GM20431 (cell line): ENCODE results near the gene ELOVL7.
"Not testable (repeated sequence)": the region's sequence is repeated elsewhere in the genome, so short reads cannot be mapped to it uniquely, and the experiment has no call there.

Source experiments
- in situ Hi-C: fragments of 300-500 bp; cut with MseI, MboI; formaldehyde crosslinking; loops from one replicate; pipeline ENCODE4 v1.15.0; 2020; ENCODE audit warnings: low sequenced_read_pairs; ENCODE audit not compliant: unreplicated experiment

The ELOVL7 gene

GRCh38 chr5:60843936-60844905, at the start of gene ELOVL7:
Gene ELOVL7 (minus strand): TSS chr5:60844269. CDS start chr5:60787397, 56,872 bp downstream.
- in situ Hi-C loops = no loop called here

- in situ Hi-C loops = no loop called here
Observed at GRCh38 chr5:60893521-60893920, 49.5 kb upstream of the ELOVL7 start.

- in situ Hi-C loops = no loop called here
Observed at GRCh38 chr5:60891667-60892066, 47.6 kb upstream of the ELOVL7 start.

GRCh38 chr5:60888359-60889061, 44.4 kb upstream of the ELOVL7 start:
- in situ Hi-C loops = no loop called here

GRCh38 chr5:60887746-60888145, 43.7 kb upstream of the ELOVL7 start:
- in situ Hi-C loops = no loop called here

- in situ Hi-C loops = no loop called here
Observed at GRCh38 chr5:60887096-60887495, 43.0 kb upstream of the ELOVL7 start.

- in situ Hi-C loops = no loop called here
Observed at GRCh38 chr5:60886158-60886557, 42.1 kb upstream of the ELOVL7 start.

- in situ Hi-C loops = no loop called here
Observed at GRCh38 chr5:60883229-60883628, 39.2 kb upstream of the ELOVL7 start.

- in situ Hi-C loops = no loop called here
Observed at GRCh38 chr5:60872892-60873291, 28.8 kb upstream of the ELOVL7 start.

GRCh38 chr5:60870857-60871256, 26.8 kb upstream of the ELOVL7 start:
- in situ Hi-C loops = no loop called here

- in situ Hi-C loops = not testable (repeated sequence)
Observed at GRCh38 chr5:60860572-60860971, 16.5 kb upstream of the ELOVL7 start.

- in situ Hi-C loops = no loop called here
Observed at GRCh38 chr5:60856066-60856465, 12.0 kb upstream of the ELOVL7 start.

GRCh38 chr5:60852940-60853339, 8.9 kb upstream of the ELOVL7 start:
- in situ Hi-C loops = no loop called here

GRCh38 chr5:60852317-60852716, 8.2 kb upstream of the ELOVL7 start:
- in situ Hi-C loops = no loop called here

- in situ Hi-C loops = no loop called here
Observed at GRCh38 chr5:60851626-60852025, 7.6 kb upstream of the ELOVL7 start.

GRCh38 chr5:60846298-60846697, 2.2 kb upstream of the ELOVL7 start:
- in situ Hi-C loops = no loop called here

GRCh38 chr5:60843386-60843935, 608 bp downstream of the ELOVL7 start:
- in situ Hi-C loops = no loop called here

- in situ Hi-C loops = no loop called here
Observed at GRCh38 chr5:60842871-60843385, 1.1 kb downstream of the ELOVL7 start.

- in situ Hi-C loops = no loop called here
Observed at GRCh38 chr5:60841361-60841760, 2.7 kb downstream of the ELOVL7 start.

- in situ Hi-C loops = no loop called here
Observed at GRCh38 chr5:60836131-60836530, 7.9 kb downstream of the ELOVL7 start.

GRCh38 chr5:60835554-60835953, 8.5 kb downstream of the ELOVL7 start:
- in situ Hi-C loops = no loop called here
